Glutamatergic neuron (in vitro differentiated cells): ENCODE results near the gene PAM16. TPM values are rescaled to one million over a fixed set of nuclear protein-coding genes. Genes with fewer than 3 reads are reported as not detected.

Source experiments
- total RNA-seq: library from RNA; stranded (reverse); fragmentation: NEBNext Ultra II Directional; extraction: Animal tissue kit (Norgen Biotek cat#: 25700); gene quantifications from one replicate; pipeline ENCODE4 v1.2.1, GENCODE V29; 2021; ENCODE audit not compliant: unreplicated experiment

Gene PAM16
- total RNA-seq, 1 donor from 2014 or later = 33.1 TPM

Other genes with a start within 250 kb of the PAM16 start
- 30.4 TPM for gene ADCY9, start 234.9 kb downstream of the PAM16 start, total RNA-seq
- gene SRL, start 109.2 kb downstream of the PAM16 start, total RNA-seq = 0.37 TPM
- gene TFAP4, start 78.3 kb downstream of the PAM16 start, total RNA-seq = 13.0 TPM
- gene GLIS2, start 35.3 kb downstream of the PAM16 start, total RNA-seq = 16.5 TPM
- gene VASN, start 20.5 kb upstream of the PAM16 start, total RNA-seq = 4.1 TPM
- 200 TPM for gene CORO7, start 65.3 kb upstream of the PAM16 start, total RNA-seq
- gene DNAJA3, start 74.5 kb upstream of the PAM16 start, total RNA-seq = 32.6 TPM
- gene NMRAL1, start 123.3 kb upstream of the PAM16 start, total RNA-seq = 38.3 TPM
- 76.0 TPM for gene HMOX2, start 125.1 kb upstream of the PAM16 start, total RNA-seq
- gene CDIP1, start 187.5 kb upstream of the PAM16 start, total RNA-seq = 51.6 TPM
- 0.83 TPM for gene C16orf96, start 205.0 kb upstream of the PAM16 start, total RNA-seq